Body of pancreas (tissue), 4 donors: ENCODE data around the gene WNK2.

Source experiments
- CTCF ChIP-seq, 7 experiments: fragments of 450-650 bp in 4 of 7; fragments of 200-600 bp in 3 of 7; sonication (generic) in 3 of 7; IDR thresholded peaks; one replicate each; pipeline ENCODE4 v1.5.1; 2016 to 2019; ENCODE audit warnings: antibody characterized with exemption in 7 of 7
- POLR2A ChIP-seq, 3 donors: fragments of 450-650 bp; IDR thresholded peaks; one replicate each; pipeline ENCODE4 v1.6.1; 2016; ENCODE audit warnings: antibody characterized with exemption in 3 of 3, mild to moderate bottlenecking in 2 of 3

DNA sequence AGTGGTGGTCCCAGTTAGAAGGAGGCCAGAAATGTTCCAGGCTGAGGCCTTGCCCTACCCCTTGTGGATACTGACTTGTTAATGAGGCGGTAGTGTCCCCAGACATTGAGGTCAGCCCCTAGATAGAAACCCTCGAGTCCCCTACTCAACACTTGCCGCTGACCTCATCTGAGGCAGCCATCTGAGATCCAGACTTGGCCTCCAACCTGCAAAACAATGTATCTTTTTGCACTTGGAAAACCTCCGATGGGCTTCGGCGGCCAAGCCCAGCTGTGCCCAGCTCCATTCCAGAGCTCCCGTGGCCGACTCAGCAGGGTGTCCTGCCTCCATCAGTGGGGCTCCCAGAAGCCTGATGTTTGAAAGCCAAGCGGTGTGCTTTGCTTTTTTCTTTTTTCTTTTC lies 122.1 kb downstream of the WNK2 start:
- no peak for TF ChIP-seq CTCF (IDR thresholded peaks at IDR 0.05)
- no peak for TF ChIP-seq POLR2A (IDR thresholded peaks at IDR 0.05)
